Neural progenitor cell (in vitro differentiated cells): ENCODE data around the gene MARCHF3. TPM values are rescaled to one million over a fixed set of nuclear protein-coding genes. Genes with fewer than 3 reads are reported as not detected.

Experiments used
- DNase-seq: peaks from one replicate; pipeline ENCODE4 v3.0.0-alpha.2; 2016; ENCODE audit warnings: low spot score
- H2AFZ ChIP-seq: fragments of 200-600 bp; sonication (generic); replicated peaks from 2 replicates; pipeline ENCODE4 v1.6.1; 2016; ENCODE audit warnings: antibody characterized with exemption
- H3F3A ChIP-seq: fragments of 200-600 bp; sonication (generic); 2 replicates; pipeline ENCODE4 v1.6.1; 2016; ENCODE audit warnings: antibody characterized with exemption, low read depth
- H3K27ac ChIP-seq: fragments of 200-600 bp; sonication (generic); 2 replicates; pipeline ENCODE4 v1.5.1; 2016; ENCODE audit warnings: mild to moderate bottlenecking
- H3K27me3 ChIP-seq: fragments of 200-600 bp; sonication (generic); 2 replicates; pipeline ENCODE4 v1.6.1; 2016; ENCODE audit warnings: mild to moderate bottlenecking, moderate library complexity
- H3K36me3 ChIP-seq: fragments of 200-600 bp; sonication (generic); 2 replicates; pipeline ENCODE4 v1.5.1; 2016
- H3K4me1 ChIP-seq: fragments of 200-600 bp; sonication (generic); 2 replicates; pipeline ENCODE4 v1.6.1; 2016; ENCODE audit warnings: mixed run types
- H3K4me2 ChIP-seq: fragments of 200-600 bp; sonication (generic); 2 replicates; pipeline ENCODE4 v1.6.1; 2016
- H3K4me3 ChIP-seq: fragments of 200-600 bp; sonication (generic); 2 replicates; pipeline ENCODE4 v1.5.1; 2016
- H3K79me2 ChIP-seq: fragments of 200-600 bp; sonication (generic); 2 replicates; pipeline ENCODE4 v1.6.1; 2016; ENCODE audit warnings: low read depth
- H3K9ac ChIP-seq: fragments of 200-600 bp; sonication (generic); 2 replicates; pipeline ENCODE4 v1.6.1; 2016
- H3K9me3 ChIP-seq: fragments of 200-600 bp; sonication (generic); 2 replicates; pipeline ENCODE4 v1.5.1; 2016; ENCODE audit warnings: low read depth
- H4K20me1 ChIP-seq: fragments of 200-600 bp; sonication (generic); 2 replicates; pipeline ENCODE4 v1.6.1; 2016; ENCODE audit warnings: low read depth
- H3K27ac Mint-ChIP-seq: 3 replicates; pipeline ENCODE4 v1.8.0; 2021; ENCODE audit warnings: mixed read lengths
- H3K27me3 Mint-ChIP-seq: 2 replicates; pipeline ENCODE4 v1.8.0; 2022; ENCODE audit warnings: low read depth, mild to moderate bottlenecking, inconsistent platforms, moderate library complexity, mixed read lengths; ENCODE audit not compliant: insufficient read depth
- H3K36me3 Mint-ChIP-seq: 3 replicates; pipeline ENCODE4 v1.8.0; 2021; ENCODE audit warnings: mixed read lengths
- H3K4me1 Mint-ChIP-seq: 3 replicates; pipeline ENCODE4 v1.8.0; 2021; ENCODE audit warnings: mixed read lengths
- H3K4me3 Mint-ChIP-seq: 3 replicates; pipeline ENCODE4 v1.8.0; 2021; ENCODE audit warnings: mild to moderate bottlenecking, moderate library complexity, mixed read lengths
- H3K9me3 Mint-ChIP-seq: 3 replicates; pipeline ENCODE4 v1.8.0; 2020; ENCODE audit warnings: mixed read lengths
- CTCF ChIP-seq: fragments of 200-600 bp; sonication (generic); IDR thresholded peaks from 2 replicates; pipeline ENCODE4 v1.5.1; 2017; ENCODE audit warnings: antibody characterized with exemption, mild to moderate bottlenecking
- EZH2 ChIP-seq: fragments of 200-600 bp; sonication (generic); IDR thresholded peaks from 2 replicates; pipeline ENCODE4 v1.6.1; 2017; ENCODE audit warnings: antibody characterized with exemption, mild to moderate bottlenecking, moderate library complexity
- EZH2phosphoT487 ChIP-seq: fragments of 200-600 bp; sonication (generic); IDR thresholded peaks from 2 replicates; pipeline ENCODE4 v1.6.1; 2017; ENCODE audit warnings: antibody characterized with exemption
- total RNA-seq: library from RNA; depleted of rRNA; stranded (reverse); fragments of >200 nt; gene quantifications from 2 replicates; pipeline ENCODE4 v1.2.3, GENCODE V29; 2015; ENCODE audit warnings: low replicate concordance

The MARCHF3 gene
- total RNA-seq, 1 donor from 2014 or later = 6.1 TPM

- TF ChIP-seq CTCF (no peak), EZH2phosphoT487 (no peak), EZH2 (no peak)
- H3K9ac ChIP-seq = no peak overlapping the region
- no peaks in the 10 kb centered on the region for H3K9me3 ChIP-seq
- H3F3A ChIP-seq = no peaks in the 10 kb centered on the region
- no peak overlapping the region for H2AFZ ChIP-seq
- no peaks in the 10 kb centered on the region for H4K20me1 ChIP-seq
- no peak overlapping the region for H3K4me3 ChIP-seq
- H3K4me1 ChIP-seq = no peaks in the 10 kb centered on the region
- peaks cover 2% of the 10 kb centered on the region for H3K36me3 Mint-ChIP-seq
- H3K27ac Mint-ChIP-seq = no peak overlapping the region
- H3K4me2 ChIP-seq = no peak overlapping the region
- no peaks in the 10 kb centered on the region for H3K9me3 Mint-ChIP-seq
- peaks cover 8% of the 10 kb centered on the region for H3K4me1 Mint-ChIP-seq
- H3K4me3 Mint-ChIP-seq = no peak overlapping the region
- H3K36me3 ChIP-seq = no peaks in the 10 kb centered on the region
- no peaks in the 10 kb centered on the region for H3K27me3 ChIP-seq
- no peak overlapping the region for H3K27ac ChIP-seq
- no peak for DNase-seq
- H3K79me2 ChIP-seq = no peaks in the 10 kb centered on the region
- H3K27me3 Mint-ChIP-seq = peaks cover 2% of the 10 kb centered on the region
Measured at GRCh38 chr5:126878634-126879033, 151.7 kb downstream of the MARCHF3 start.

- peaks cover 3% of the 10 kb centered on the region for H3K36me3 Mint-ChIP-seq
- H4K20me1 ChIP-seq = no peaks in the 10 kb centered on the region
- no peaks in the 10 kb centered on the region for H3K79me2 ChIP-seq
- H3K4me2 ChIP-seq = no peak overlapping the region
- no peaks in the 10 kb centered on the region for H3K9me3 Mint-ChIP-seq
- TF ChIP-seq CTCF (no peak), EZH2 (no peak), EZH2phosphoT487 (no peak)
- H3K4me3 ChIP-seq = no peak overlapping the region
- no peaks in the 10 kb centered on the region for H3K4me1 ChIP-seq
- H3K27ac ChIP-seq = no peak overlapping the region
- DNase-seq = no peak
- H3K27me3 ChIP-seq = no peaks in the 10 kb centered on the region
- no peaks in the 10 kb centered on the region for H3K9me3 ChIP-seq
- H3K4me3 Mint-ChIP-seq = peak overlapping the region; percentile 25
- no peak overlapping the region for H3K9ac ChIP-seq
- H3F3A ChIP-seq = no peaks in the 10 kb centered on the region
- H3K27me3 Mint-ChIP-seq = peaks cover 2% of the 10 kb centered on the region
- H3K36me3 ChIP-seq = no peaks in the 10 kb centered on the region
- H2AFZ ChIP-seq = no peak overlapping the region
- no peak overlapping the region for H3K27ac Mint-ChIP-seq
- peaks cover 8% of the 10 kb centered on the region for H3K4me1 Mint-ChIP-seq
Measured at GRCh38 chr5:126878085-126878484, 152.3 kb downstream of the MARCHF3 start.

- H3K9ac ChIP-seq = no peak overlapping the region
- no peaks in the 10 kb centered on the region for H3K36me3 ChIP-seq
- Mint-ChIP-seq H3K27me3 (peaks cover 2% of the 10 kb centered on the region), H3K4me1 (peaks cover 8% of the 10 kb centered on the region), H3K4me3 (no peak overlapping the region), H3K36me3 (peaks cover 3% of the 10 kb centered on the region), H3K27ac (no peak overlapping the region), H3K9me3 (no peaks in the 10 kb centered on the region)
- H4K20me1 ChIP-seq = no peaks in the 10 kb centered on the region
- DNase-seq = no peak
- H2AFZ ChIP-seq = no peak overlapping the region
- no peak overlapping the region for H3K27ac ChIP-seq
- H3K4me2 ChIP-seq = no peak overlapping the region
- H3K79me2 ChIP-seq = no peaks in the 10 kb centered on the region
- no peaks in the 10 kb centered on the region for H3K4me1 ChIP-seq
- no peak overlapping the region for H3K4me3 ChIP-seq
- H3F3A ChIP-seq = no peaks in the 10 kb centered on the region
- H3K9me3 ChIP-seq = no peaks in the 10 kb centered on the region
- TF ChIP-seq CTCF (no peak), EZH2 (no peak), EZH2phosphoT487 (no peak)
- H3K27me3 ChIP-seq = no peaks in the 10 kb centered on the region
Measured at GRCh38 chr5:126877602-126878001, 152.8 kb downstream of the MARCHF3 start.
